K562 treated with DMSO at 1 percent for 12 hours (cell line): Measurements from ENCODE around the gene AKNA. TPM values are rescaled to one million over a fixed set of nuclear protein-coding genes. Genes with fewer than 3 reads are reported as not detected.

ENCODE experiments used
- total RNA-seq: library from RNA; unstranded; fragments of 300-600 nt; gene quantifications from 2 replicates; pipeline ENCODE4 v1.2.3, GENCODE V29; 2022; ENCODE audit not compliant: insufficient read depth

Gene AKNA
- 24.5 and 40.7 TPM in 2 replicates for total RNA-seq

DNA sequence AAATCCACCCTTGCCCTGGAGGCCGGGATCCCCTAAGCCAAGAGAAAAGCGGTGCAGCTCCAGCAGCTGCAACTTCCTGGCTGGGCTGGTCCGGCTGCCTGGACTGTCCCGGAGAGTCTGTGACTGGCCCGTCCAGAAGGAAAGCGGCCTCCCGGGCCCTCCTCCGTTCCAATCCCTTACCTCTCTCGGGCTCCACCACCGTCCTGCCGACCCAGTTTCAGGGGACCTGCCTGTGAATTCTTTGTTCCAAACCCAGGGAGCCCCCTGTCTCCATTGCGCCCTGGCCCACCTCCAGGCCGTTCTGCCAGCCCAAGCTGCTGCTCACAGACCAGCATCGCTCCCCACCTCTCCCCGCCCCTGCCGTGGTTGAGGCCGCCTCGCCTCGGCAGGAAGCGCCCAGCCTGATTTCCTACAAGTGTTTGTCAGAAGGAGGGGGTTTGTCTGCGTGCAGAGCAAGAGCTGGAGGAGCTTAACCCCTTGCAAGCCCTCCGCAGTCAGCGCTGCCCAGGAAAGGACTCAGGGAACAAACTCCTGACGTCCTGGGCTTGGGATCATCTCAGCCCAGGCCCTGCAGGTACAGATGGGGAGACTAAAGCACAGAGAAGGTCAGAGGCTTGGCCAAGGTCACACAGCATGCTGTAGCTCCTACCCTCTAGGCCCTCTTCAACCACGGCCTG is at the start of gene AKNA:
Gene AKNA, minus strand, starts transcription at position 303 of the 677 bp plus-strand sequence. CDS start 6,649 bp downstream, outside the sequence.

GRCh38 chr9:114329625-114330022 is 58.2 kb downstream of the AKNA start, which contains the start of gene ORM2:
Gene ORM2, plus strand, starts transcription at chr9:114329869. Its CDS starts 36 bp downstream, at chr9:114329905.

DNA sequence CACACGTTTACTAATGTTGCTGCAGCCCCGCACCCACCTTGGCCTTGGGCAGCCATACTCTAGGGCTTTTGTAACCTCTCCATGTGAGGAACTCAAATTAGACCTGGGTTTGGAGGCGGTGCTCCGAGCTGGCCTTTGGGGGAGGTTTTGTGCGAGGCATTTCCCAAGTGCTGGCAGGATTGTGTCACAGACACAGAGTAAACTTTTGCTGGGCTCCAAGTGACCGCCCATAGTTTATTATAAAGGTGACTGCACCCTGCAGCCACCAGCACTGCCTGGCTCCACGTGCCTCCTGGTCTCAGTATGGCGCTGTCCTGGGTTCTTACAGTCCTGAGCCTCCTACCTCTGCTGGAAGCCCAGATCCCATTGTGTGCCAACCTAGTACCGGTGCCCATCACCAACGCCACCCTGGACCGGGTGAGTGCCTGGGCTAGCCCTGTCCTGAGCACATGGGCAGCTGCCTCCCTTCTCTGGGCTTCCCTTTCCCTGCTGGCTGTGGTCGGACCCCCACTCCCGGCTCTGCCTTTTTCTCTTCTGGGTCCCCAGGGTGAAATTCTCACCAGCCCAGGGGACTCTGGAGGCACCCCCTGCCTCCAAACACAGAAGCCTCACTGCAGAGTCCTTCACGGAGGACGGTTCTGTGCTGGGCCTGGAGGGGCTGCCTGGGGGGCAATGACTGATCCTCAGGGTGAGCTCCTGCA is 64.8 kb downstream of the AKNA start, which contains the start of gene ORM1:
Gene ORM1, plus strand, starts transcription at position 268 of the 701 bp plus-strand sequence. Its CDS starts 36 bp downstream, at position 304.

Other genes starting within 250 kb of the AKNA start
- not detected in 2 replicates for gene COL27A1, start 232.4 kb downstream of the AKNA start, total RNA-seq
- not detected in 2 replicates for gene ORM1, start 64.9 kb downstream of the AKNA start, total RNA-seq
- gene ORM2, start 58.1 kb downstream of the AKNA start, total RNA-seq = not detected in 2 replicates
- gene WHRN, start 117.5 kb upstream of the AKNA start, total RNA-seq = 7.7 and 18.6 TPM in 2 replicates
- gene ATP6V1G1, start 199.8 kb upstream of the AKNA start, total RNA-seq = 91.5 and 138 TPM in 2 replicates
- gene TMEM268, start 223.3 kb upstream of the AKNA start, total RNA-seq = 6.6 and 16.4 TPM in 2 replicates